Mesenchymal stem cell (in vitro differentiated cells and primary cell): ENCODE data around the gene HTT-AS. TPM values are rescaled to one million over a fixed set of nuclear protein-coding genes. Genes with fewer than 3 reads are reported as not detected.
A peak's percentile ranks its signal among the peaks of the same experiment; 100 is the strongest.

ENCODE experiments used
- DNase-seq: peaks from one replicate; pipeline ENCODE4 v3.0.0-alpha.2; 2013
- H2AFZ ChIP-seq: one replicate; pipeline ENCODE4 v1.6.1; 2013; ENCODE audit warnings: low read depth, mild to moderate bottlenecking, control low read depth, inconsistent platforms, low read length, moderate library complexity
- H2AK5ac ChIP-seq: 2 replicates; pipeline ENCODE4 v1.6.1; 2013; ENCODE audit warnings: low read length, moderate library complexity, mild to moderate bottlenecking, inconsistent platforms; ENCODE audit not compliant: severe bottlenecking
- H2BK120ac ChIP-seq: one replicate; pipeline ENCODE4 v1.6.1; 2013; ENCODE audit warnings: low read depth, mild to moderate bottlenecking, inconsistent platforms, low read length, moderate library complexity
- H2BK12ac ChIP-seq, 2 experiments: one replicate each; pipeline ENCODE4 v1.6.1; 2013; ENCODE audit warnings: inconsistent platforms in 2 of 2, low read length in 2 of 2, mild to moderate bottlenecking in 2 of 2, moderate library complexity in 2 of 2, control low read depth in 1 of 2
- H2BK15ac ChIP-seq: one replicate; pipeline ENCODE4 v1.6.1; 2013; ENCODE audit warnings: mild to moderate bottlenecking, low read depth, inconsistent platforms; ENCODE audit not compliant: poor library complexity, severe bottlenecking
- H2BK5ac ChIP-seq: 2 replicates; pipeline ENCODE4 v1.6.1; 2013; ENCODE audit warnings: low read depth, mild to moderate bottlenecking, low read length, control low read depth, inconsistent platforms; ENCODE audit not compliant: poor library complexity, severe bottlenecking
- H3K14ac ChIP-seq, 2 experiments: one replicate each; pipeline ENCODE4 v1.6.1; 2013; ENCODE audit warnings: inconsistent platforms in 2 of 2, low read length in 2 of 2, control low read depth in 1 of 2, mild to moderate bottlenecking in 1 of 2, moderate library complexity in 1 of 2
- H3K18ac ChIP-seq, 2 experiments: one replicate each; pipeline ENCODE4 v1.6.1; 2013; ENCODE audit warnings: inconsistent platforms in 2 of 2, low read length in 2 of 2, control low read depth in 1 of 2, low read depth in 1 of 2, mild to moderate bottlenecking in 1 of 2
- H3K23ac ChIP-seq, 2 experiments: one replicate each; pipeline ENCODE4 v1.6.1; 2013; ENCODE audit warnings: inconsistent platforms in 2 of 2, low read length in 2 of 2, mild to moderate bottlenecking in 2 of 2, moderate library complexity in 2 of 2, control low read depth in 1 of 2
- H3K27ac ChIP-seq: 2 replicates; pipeline ENCODE4 v1.5.1; 2013; ENCODE audit warnings: mild to moderate bottlenecking, moderate library complexity, low read length, control low read depth, inconsistent platforms; ENCODE audit not compliant: poor library complexity, severe bottlenecking
- H3K27me3 ChIP-seq, 2 experiments: 2 replicates each; pipeline versions ENCODE4 v1.6.1 to v1.7.0; 2013; ENCODE audit warnings: low read length in 2 of 2, mild to moderate bottlenecking in 2 of 2, moderate library complexity in 2 of 2, control low read depth in 1 of 2, inconsistent platforms in 1 of 2; ENCODE audit not compliant: control insufficient read depth in 1 of 2, insufficient read depth in 1 of 2
- H3K36me3 ChIP-seq, 2 experiments: 2 replicates each; pipeline versions ENCODE4 v1.6.1 to v1.7.0; 2013; ENCODE audit warnings: low read length in 2 of 2, control low read depth in 1 of 2, inconsistent platforms in 1 of 2, low read depth in 1 of 2, mild to moderate bottlenecking in 1 of 2; ENCODE audit not compliant: insufficient read depth in 2 of 2, control insufficient read depth in 1 of 2
- H3K4ac ChIP-seq, 2 experiments: one replicate each; pipeline ENCODE4 v1.6.1; 2013; ENCODE audit warnings: inconsistent platforms in 2 of 2, low read length in 2 of 2, mild to moderate bottlenecking in 2 of 2, moderate library complexity in 2 of 2, control low read depth in 1 of 2, low read depth in 1 of 2
- H3K4me1 ChIP-seq: 2 replicates; pipeline ENCODE4 v1.6.1; 2013; ENCODE audit warnings: low read depth, low read length, control low read depth; ENCODE audit not compliant: control insufficient read depth, insufficient read depth
- H3K4me2 ChIP-seq: 2 replicates; pipeline ENCODE4 v1.6.1; 2013; ENCODE audit warnings: low read length, mild to moderate bottlenecking, inconsistent platforms; ENCODE audit not compliant: poor library complexity, severe bottlenecking
- H3K4me3 ChIP-seq, 2 experiments: 2 replicates each; pipeline versions ENCODE4 v1.5.1 to v1.7.0; 2013; ENCODE audit warnings: low read length in 2 of 2, mild to moderate bottlenecking in 2 of 2, control low read depth in 1 of 2, low read depth in 1 of 2; ENCODE audit not compliant: insufficient read depth in 1 of 2
- H3K79me1 ChIP-seq: replicated peaks from 2 replicates; pipeline ENCODE4 v1.6.1; 2013; ENCODE audit warnings: mild to moderate bottlenecking, control low read depth, low read length, inconsistent platforms; ENCODE audit not compliant: poor library complexity, severe bottlenecking
- H3K9ac ChIP-seq: 2 replicates; pipeline ENCODE4 v1.7.0; 2013; ENCODE audit warnings: mild to moderate bottlenecking, low read length, moderate library complexity
- H3K9me3 ChIP-seq: 2 replicates; pipeline ENCODE4 v1.7.0; 2013; ENCODE audit warnings: mild to moderate bottlenecking, low read length; ENCODE audit not compliant: control insufficient read depth
- H4K8ac ChIP-seq: one replicate; pipeline ENCODE4 v1.6.1; 2013; ENCODE audit warnings: inconsistent platforms, mild to moderate bottlenecking, low read length, moderate library complexity
- H4K91ac ChIP-seq: one replicate; pipeline ENCODE4 v1.6.1; 2013; ENCODE audit warnings: mild to moderate bottlenecking, low read length, inconsistent platforms
- WGBS: methylation state at CpG from one replicate; pipeline ENCODE4 v1.1.7; 2013; ENCODE audit warnings: mixed read lengths; 5-methylcytosine and 5-hydroxymethylcytosine counted together
- polyA plus RNA-seq, 2 experiments: library from polyadenylated mRNA; stranded (reverse); fragments of 200-250 nt; gene quantifications; one replicate each; pipeline ENCODE4 v1.2.3, GENCODE V29; 2013

HTT-AS gene
- polyA plus RNA-seq (2013, experiment 1 of 2): not detected
- polyA plus RNA-seq (2013, experiment 2 of 2): not detected

GRCh38 chr4:3074078-3074845 is at the start of gene HTT-AS, which contains the start of gene HTT:
HTT-AS (minus strand) TSS chr4:3074538.
HTT (plus strand) TSS chr4:3074681; CDS start chr4:3074826, 145 bp downstream.
- H4K8ac ChIP-seq: peak within 1 kb of the TSS; percentile 98
- peak within 1 kb of the TSS; percentile 94 for H4K91ac ChIP-seq
- peak within 1 kb of the TSS; percentile 93 to 100 for H3K18ac ChIP-seq
- peak within 1 kb of the TSS in 1 of 2 experiments; percentile 64 for H3K23ac ChIP-seq
- H3K4ac ChIP-seq: peak within 1 kb of the TSS in 1 of 2 experiments; percentile 89
- peak within 1 kb of the TSS in 1 of 2 experiments; percentile 99 for H3K14ac ChIP-seq
- H3K9me3 ChIP-seq: no peaks in the 10 kb centered on the region
- H2BK12ac ChIP-seq: peak within 1 kb of the TSS; percentile 85 to 99
- H3K79me1 ChIP-seq: no peaks in the 10 kb centered on the region
- H2BK5ac ChIP-seq: peak within 1 kb of the TSS; percentile 92
- H3K4me2 ChIP-seq: peak within 1 kb of the TSS; percentile 91
- H2BK15ac ChIP-seq: peak within 1 kb of the TSS; percentile 86
- peak within 1 kb of the TSS; percentile 99 for H2AFZ ChIP-seq
- peak; percentile 93 for DNase-seq
- H3K4me1 ChIP-seq: peaks cover 8% of the 10 kb centered on the region
- peak within 1 kb of the TSS; percentile 93 for H3K27ac ChIP-seq
- no peaks in the 10 kb centered on the region for H3K36me3 ChIP-seq
- H2AK5ac ChIP-seq: no peak within 1 kb of the TSS
- peak within 1 kb of the TSS; percentile 74 for H2BK120ac ChIP-seq
- WGBS: under 1% methylated on average over 50 of the region's 81 CpGs
- H3K9ac ChIP-seq: peak within 1 kb of the TSS; percentile 98
- peaks cover 0 to 4% of the 10 kb centered on the region in 2 experiments for H3K27me3 ChIP-seq
- H3K4me3 ChIP-seq: peak within 1 kb of the TSS; percentile 97 to 99

- 3% methylated on average over 2 of the region's 3 CpGs for WGBS
- Histone ChIP-seq H4K8ac (no peak overlapping the region), H3K4me2 (no peak overlapping the region), H3K4ac (no peak overlapping the region), H3K79me1 (peaks cover 15% of the 10 kb centered on the region), H2BK12ac (peak overlapping the region in 1 of 2 experiments; percentile 38), H3K9ac (peak overlapping the region; percentile 80), H3K14ac (no peak overlapping the region), H2AFZ (no peak overlapping the region), H2BK120ac (no peak overlapping the region), H3K18ac (peak overlapping the region in 1 of 2 experiments; percentile 37), H2BK15ac (no peak overlapping the region), H2AK5ac (no peak overlapping the region), H3K36me3 (peaks cover 34 to 77% of the 10 kb centered on the region in 2 experiments), H2BK5ac (no peak overlapping the region), H3K4me3 (no peak overlapping the region), H4K91ac (no peak overlapping the region), H3K4me1 (peaks cover 5% of the 10 kb centered on the region), H3K27me3 (no peaks in the 10 kb centered on the region), H3K27ac (peak overlapping the region; percentile 21), H3K23ac (no peak overlapping the region), H3K9me3 (no peaks in the 10 kb centered on the region)
- peak; percentile 91 for DNase-seq
These were observed 48.9 kb upstream of the HTT-AS start for GRCh38 chr4:3123181-3123671.

GRCh38 chr4:3122081-3122563 is 47.8 kb upstream of the HTT-AS start:
- peak overlapping the region in 1 of 2 experiments; percentile 12 for H3K14ac ChIP-seq
- H2BK120ac ChIP-seq: peak overlapping the region; percentile 93
- H4K8ac ChIP-seq: peak overlapping the region; percentile 92
- peak overlapping the region; percentile 96 for H4K91ac ChIP-seq
- peak overlapping the region in 1 of 2 experiments; percentile 50 for H3K23ac ChIP-seq
- H3K79me1 ChIP-seq: peaks cover 15% of the 10 kb centered on the region
- no peaks in the 10 kb centered on the region for H3K27me3 ChIP-seq
- no peak overlapping the region for H3K27ac ChIP-seq
- H3K4me2 ChIP-seq: no peak overlapping the region
- 3% methylated on average over 8 of the region's 9 CpGs for WGBS
- peak overlapping the region; percentile 80 for H3K9ac ChIP-seq
- no peak overlapping the region for H2BK5ac ChIP-seq
- peak overlapping the region; percentile 77 to 98 for H3K18ac ChIP-seq
- H3K9me3 ChIP-seq: no peaks in the 10 kb centered on the region
- no peak overlapping the region for H3K4me3 ChIP-seq
- H3K36me3 ChIP-seq: peaks cover 29 to 74% of the 10 kb centered on the region in 2 experiments
- no peak overlapping the region for H2AK5ac ChIP-seq
- peak; percentile 94 for DNase-seq
- H3K4ac ChIP-seq: peak overlapping the region; percentile 76 to 92
- no peak overlapping the region for H2BK15ac ChIP-seq
- no peak overlapping the region for H2AFZ ChIP-seq
- peaks cover 5% of the 10 kb centered on the region for H3K4me1 ChIP-seq
- H2BK12ac ChIP-seq: peak overlapping the region; percentile 88 to 91

GRCh38 chr4:3121596-3121995 is 47.3 kb upstream of the HTT-AS start:
- Histone ChIP-seq H2BK5ac (no peak overlapping the region), H3K4me3 (no peak overlapping the region), H3K4me2 (no peak overlapping the region), H3K18ac (peak overlapping the region; percentile 77 to 98), H3K4me1 (peaks cover 5% of the 10 kb centered on the region), H3K27ac (no peak overlapping the region), H2BK15ac (no peak overlapping the region), H3K9ac (peak overlapping the region; percentile 80), H3K14ac (no peak overlapping the region), H4K91ac (no peak overlapping the region), H3K79me1 (peaks cover 11% of the 10 kb centered on the region), H3K27me3 (no peaks in the 10 kb centered on the region), H4K8ac (peak overlapping the region; percentile 92), H3K9me3 (no peaks in the 10 kb centered on the region), H2AK5ac (no peak overlapping the region), H3K36me3 (peaks cover 24 to 70% of the 10 kb centered on the region in 2 experiments), H3K23ac (no peak overlapping the region), H3K4ac (peak overlapping the region; percentile 76 to 92), H2BK12ac (peak overlapping the region in 1 of 2 experiments; percentile 91), H2AFZ (no peak overlapping the region), H2BK120ac (peak overlapping the region; percentile 93)
- DNase-seq: no peak
- WGBS: no CpG with 5 or more reads among the region's 2 CpGs
